Panc1 (cell line): ENCODE data around the gene ZBTB20. TPM values are rescaled to one million over a fixed set of nuclear protein-coding genes. Genes with fewer than 3 reads are reported as not detected.

Source experiments
- ATAC-seq: fragments of 200-7000 bp; cut with Tn5 transposase; 2 replicates; pipeline ENCODE4 v1.9.1; 2020; ENCODE audit warnings: mild to moderate bottlenecking, moderate library complexity
- BruUV-seq: library from RNA; stranded (reverse); fragments of 400-500 nt; replicated peaks from 2 replicates; lab custom pipeline; 2021; lab: Mats Ljungman, UMichigan
- CTCF ChIA-PET: fragments of 300-600 bp; sonication (Branson Sonifier 250); formaldehyde crosslinking; loops from one replicate; lab custom pipeline; 2022; ENCODE audit warnings: antibody characterized with exemption; lab: Charles Lee
- POLR2A ChIA-PET: fragments of 300-600 bp; sonication (Branson Sonifier 250); formaldehyde crosslinking; loops from one replicate; lab custom pipeline; 2022; ENCODE audit warnings: antibody characterized with exemption; lab: Charles Lee
- DNase-seq: peaks from one replicate; pipeline ENCODE4 v3.0.0-alpha.2; 2010; ENCODE audit warnings: low read depth, low spot score
- H3K27ac ChIP-seq: 2 replicates; pipeline ENCODE4 v1.5.1; 2011; ENCODE audit warnings: mild to moderate bottlenecking, low read length, inconsistent platforms
- H3K27me3 ChIP-seq: fragments of 200-500 bp; sonication (Bioruptor generic); 2 replicates; pipeline ENCODE4 v1.6.0; 2014; ENCODE audit warnings: low read length, inconsistent platforms; ENCODE audit not compliant: control insufficient read depth, insufficient read depth
- H3K36me3 ChIP-seq: fragments of 200-500 bp; sonication (Bioruptor generic); 2 replicates; pipeline ENCODE4 v1.5.1; 2014; ENCODE audit warnings: inconsistent platforms, mild to moderate bottlenecking, low read length, moderate library complexity; ENCODE audit not compliant: control insufficient read depth, insufficient read depth
- H3K4me1 ChIP-seq: 2 replicates; pipeline ENCODE4 v1.5.1; 2011; ENCODE audit warnings: inconsistent platforms, mild to moderate bottlenecking, low read length, moderate library complexity; ENCODE audit not compliant: control insufficient read depth, insufficient read depth
- H3K4me3 ChIP-seq, 2 experiments: 2 replicates each; pipeline ENCODE4 v1.5.1; 2011 to 2012; ENCODE audit warnings: low read depth in 2 of 2, low read length in 2 of 2, mild to moderate bottlenecking in 2 of 2, inconsistent platforms in 1 of 2, moderate library complexity in 1 of 2
- H3K9me3 ChIP-seq: fragments of 200-500 bp; sonication (Bioruptor generic); 2 replicates; pipeline ENCODE4 v1.5.1; 2014; ENCODE audit warnings: low read depth, mild to moderate bottlenecking, inconsistent platforms, low read length, moderate library complexity; ENCODE audit not compliant: control insufficient read depth, insufficient read depth
- POLR2AphosphoS5 ChIP-seq: IDR thresholded peaks from 2 replicates; pipeline ENCODE4 v1.6.1; 2012; ENCODE audit warnings: mild to moderate bottlenecking, low read depth, low read length, moderate library complexity
- SIN3A ChIP-seq: IDR thresholded peaks from 2 replicates; pipeline ENCODE4 v1.6.1; 2012; ENCODE audit warnings: low read depth, mild to moderate bottlenecking, low read length, moderate library complexity, borderline replicate concordance; ENCODE audit not compliant: insufficient read depth
- TCF7L2 ChIP-seq: IDR thresholded peaks from 2 replicates; pipeline ENCODE4 v1.6.1; 2011; ENCODE audit warnings: mild to moderate bottlenecking, low read depth, low read length, inconsistent platforms
- in situ Hi-C: cut with HindIII; loops from 2 replicates; pipeline ENCODE4 v1.10.0; 2016; ENCODE audit warnings: low sequenced_read_pairs, low pct_unique_long_range_greater_than_20kb
- intact Hi-C: fragments of 100-400 bp; cut with micrococcal nuclease; formaldehyde crosslinking; loops from one replicate; pipeline ENCODE4 v1.10.0; 2022; ENCODE audit not compliant: unreplicated experiment
- total RNA-seq: library from RNA; stranded (reverse); gene quantifications from one replicate; pipeline ENCODE4 v1.2.1, GENCODE V29; 2021; ENCODE audit not compliant: unreplicated experiment
- TF ChIP-seq, protein P1 (sequence below), 2 experiments: IDR thresholded peaks; 2 replicates each; pipeline ENCODE4 v1.6.1; 2011 to 2012; ENCODE audit warnings: low read depth in 2 of 2, control low read depth in 1 of 2, low read length in 1 of 2, mild to moderate bottlenecking in 1 of 2, moderate library complexity in 1 of 2; ENCODE audit not compliant: insufficient read depth in 1 of 2
- TF ChIP-seq, protein P2 (sequence below): fragments of 450-650 bp; IDR thresholded peaks from 2 replicates; pipeline ENCODE4 v1.5.1; 2017; ENCODE audit warnings: mild to moderate bottlenecking

The ZBTB20 gene
- total RNA-seq, 1 experiment from 2014 or later, result 4.1 TPM

DNA sequence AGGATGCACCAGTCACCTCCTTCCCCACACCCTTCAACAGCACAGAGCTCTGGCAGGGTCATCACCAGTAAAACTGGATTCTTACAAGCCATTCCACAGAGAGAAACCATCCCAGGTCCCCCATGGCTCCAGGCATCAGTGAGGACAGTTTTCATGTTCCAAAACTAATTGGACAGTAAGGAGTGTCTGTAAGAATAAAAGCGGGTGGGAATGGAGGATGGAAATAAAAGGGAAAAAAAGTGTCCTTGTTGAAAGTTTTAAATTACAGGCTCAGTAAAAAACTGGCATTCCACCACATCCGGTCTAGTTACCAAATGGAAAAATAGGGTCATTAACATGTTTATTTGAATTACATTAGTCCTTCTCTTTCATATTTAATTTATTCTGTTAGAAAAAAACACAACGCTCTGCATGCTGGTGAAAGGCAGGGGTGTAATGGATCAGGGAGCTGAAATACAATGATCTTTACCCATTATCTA, 735.9 kb downstream of the ZBTB20 start:
- ChIA-PET CTCF (no interaction called here), POLR2A (no interaction called here)
- ATAC-seq, result no peak
- Histone ChIP-seq H3K4me3 (no peak overlapping the region), H3K27me3 (no peaks in the 10 kb centered on the region; the same call in 1 of the 2 replicates), H3K4me1 (no peaks in the 10 kb centered on the region), H3K36me3 (no peaks in the 10 kb centered on the region), H3K27ac (no peak overlapping the region), H3K9me3 (no peaks in the 10 kb centered on the region)
- BruUV-seq, result no TSS peak
- TF ChIP-seq, protein P1, sequence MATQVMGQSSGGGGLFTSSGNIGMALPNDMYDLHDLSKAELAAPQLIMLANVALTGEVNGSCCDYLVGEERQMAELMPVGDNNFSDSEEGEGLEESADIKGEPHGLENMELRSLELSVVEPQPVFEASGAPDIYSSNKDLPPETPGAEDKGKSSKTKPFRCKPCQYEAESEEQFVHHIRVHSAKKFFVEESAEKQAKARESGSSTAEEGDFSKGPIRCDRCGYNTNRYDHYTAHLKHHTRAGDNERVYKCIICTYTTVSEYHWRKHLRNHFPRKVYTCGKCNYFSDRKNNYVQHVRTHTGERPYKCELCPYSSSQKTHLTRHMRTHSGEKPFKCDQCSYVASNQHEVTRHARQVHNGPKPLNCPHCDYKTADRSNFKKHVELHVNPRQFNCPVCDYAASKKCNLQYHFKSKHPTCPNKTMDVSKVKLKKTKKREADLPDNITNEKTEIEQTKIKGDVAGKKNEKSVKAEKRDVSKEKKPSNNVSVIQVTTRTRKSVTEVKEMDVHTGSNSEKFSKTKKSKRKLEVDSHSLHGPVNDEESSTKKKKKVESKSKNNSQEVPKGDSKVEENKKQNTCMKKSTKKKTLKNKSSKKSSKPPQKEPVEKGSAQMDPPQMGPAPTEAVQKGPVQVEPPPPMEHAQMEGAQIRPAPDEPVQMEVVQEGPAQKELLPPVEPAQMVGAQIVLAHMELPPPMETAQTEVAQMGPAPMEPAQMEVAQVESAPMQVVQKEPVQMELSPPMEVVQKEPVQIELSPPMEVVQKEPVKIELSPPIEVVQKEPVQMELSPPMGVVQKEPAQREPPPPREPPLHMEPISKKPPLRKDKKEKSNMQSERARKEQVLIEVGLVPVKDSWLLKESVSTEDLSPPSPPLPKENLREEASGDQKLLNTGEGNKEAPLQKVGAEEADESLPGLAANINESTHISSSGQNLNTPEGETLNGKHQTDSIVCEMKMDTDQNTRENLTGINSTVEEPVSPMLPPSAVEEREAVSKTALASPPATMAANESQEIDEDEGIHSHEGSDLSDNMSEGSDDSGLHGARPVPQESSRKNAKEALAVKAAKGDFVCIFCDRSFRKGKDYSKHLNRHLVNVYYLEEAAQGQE (IDR thresholded peaks at IDR 0.05; ENCODE audit: insufficient read depth in 1 of 2, low read depth in 2 of 2, low read length in 1 of 2), result no peak
- TF ChIP-seq, protein P2, sequence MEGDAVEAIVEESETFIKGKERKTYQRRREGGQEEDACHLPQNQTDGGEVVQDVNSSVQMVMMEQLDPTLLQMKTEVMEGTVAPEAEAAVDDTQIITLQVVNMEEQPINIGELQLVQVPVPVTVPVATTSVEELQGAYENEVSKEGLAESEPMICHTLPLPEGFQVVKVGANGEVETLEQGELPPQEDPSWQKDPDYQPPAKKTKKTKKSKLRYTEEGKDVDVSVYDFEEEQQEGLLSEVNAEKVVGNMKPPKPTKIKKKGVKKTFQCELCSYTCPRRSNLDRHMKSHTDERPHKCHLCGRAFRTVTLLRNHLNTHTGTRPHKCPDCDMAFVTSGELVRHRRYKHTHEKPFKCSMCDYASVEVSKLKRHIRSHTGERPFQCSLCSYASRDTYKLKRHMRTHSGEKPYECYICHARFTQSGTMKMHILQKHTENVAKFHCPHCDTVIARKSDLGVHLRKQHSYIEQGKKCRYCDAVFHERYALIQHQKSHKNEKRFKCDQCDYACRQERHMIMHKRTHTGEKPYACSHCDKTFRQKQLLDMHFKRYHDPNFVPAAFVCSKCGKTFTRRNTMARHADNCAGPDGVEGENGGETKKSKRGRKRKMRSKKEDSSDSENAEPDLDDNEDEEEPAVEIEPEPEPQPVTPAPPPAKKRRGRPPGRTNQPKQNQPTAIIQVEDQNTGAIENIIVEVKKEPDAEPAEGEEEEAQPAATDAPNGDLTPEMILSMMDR, result no peak
- no peak for TF ChIP-seq TCF7L2
- TF ChIP-seq SIN3A, result no peak
- no peak for TF ChIP-seq POLR2AphosphoS5
- intact Hi-C loops, result no loop called here
- in situ Hi-C loops, result no loop called here
- DNase-seq, result no peak

DNA sequence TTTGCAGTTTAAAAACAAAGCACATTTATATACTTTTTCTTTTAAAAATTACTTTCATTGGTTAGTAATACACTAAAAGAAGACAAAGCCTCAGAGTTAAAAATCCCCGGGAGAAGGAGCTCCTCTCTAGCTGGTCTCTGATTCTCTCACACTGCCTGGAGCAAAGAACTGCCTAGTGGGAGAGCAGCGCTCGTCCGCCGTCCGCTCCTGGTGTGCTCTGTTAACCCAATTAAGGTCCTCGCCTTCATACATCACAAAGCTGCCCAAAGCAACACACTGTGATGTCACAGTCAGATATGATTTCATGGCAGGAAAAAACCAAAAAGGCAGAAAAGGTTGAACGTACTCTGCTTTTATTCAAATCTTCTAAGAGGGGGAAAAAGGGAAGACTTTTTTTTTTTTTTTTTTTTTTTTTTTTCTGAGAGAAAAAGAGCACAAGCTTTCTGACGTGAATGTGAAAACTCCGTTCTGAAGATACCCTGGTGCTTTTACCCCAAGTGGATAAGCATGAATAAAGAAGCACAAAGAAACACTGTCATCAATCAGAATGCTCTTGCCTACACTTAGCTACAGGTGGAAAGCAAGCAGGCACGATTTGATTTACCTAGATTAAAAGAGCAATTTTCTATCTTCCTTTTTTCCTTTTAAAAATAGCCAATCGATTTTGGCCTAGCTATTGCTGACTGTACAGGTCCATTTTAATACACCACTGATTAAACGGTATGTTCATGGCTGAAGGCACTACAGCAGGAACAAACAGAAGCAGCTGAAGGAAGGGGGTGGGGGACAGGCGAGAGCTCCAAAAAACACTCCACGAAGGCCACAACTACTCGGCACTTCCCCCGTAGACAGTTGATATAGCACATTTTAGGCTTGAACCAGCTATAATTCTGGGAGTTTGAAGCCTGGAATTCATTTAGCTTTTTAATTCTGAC, 738.1 kb downstream of the ZBTB20 start:
- H3K27me3 ChIP-seq, result no peaks in the 10 kb centered on the region; the same call in 1 of the 2 replicates
- DNase-seq (no peak), ATAC-seq (no peak)
- H3K27ac ChIP-seq, result no peak overlapping the region
- no peaks in the 10 kb centered on the region for H3K36me3 ChIP-seq
- TF ChIP-seq TCF7L2 (no peak), POLR2AphosphoS5 (no peak), SIN3A (no peak)
- TF ChIP-seq, protein P1 (IDR thresholded peaks at IDR 0.05; ENCODE audit: insufficient read depth in 1 of 2, low read depth in 2 of 2, low read length in 1 of 2), result no peak
- TF ChIP-seq, protein P2, result no peak
- ChIA-PET CTCF (interaction anchor here (0.6 to 1.2 kb wide), 2 partner anchors 10 to 12 kb away, joined by 4 to 6 read pairs; no protein-coding TSS in a partner anchor), POLR2A (no interaction called here)
- intact Hi-C loops, result no loop called here
- H3K4me3 ChIP-seq, result no peak overlapping the region
- BruUV-seq, result no TSS peak
- H3K9me3 ChIP-seq, result no peaks in the 10 kb centered on the region
- H3K4me1 ChIP-seq, result no peaks in the 10 kb centered on the region
- in situ Hi-C loops, result no loop called here
